ENCODE results near the gene HSF2BP.

GRCh38 chr21:43675871-43676270, 16.6 kb upstream of the HSF2BP start:
- TF ChIP-seq TARDBP (IDR thresholded peaks at IDR 0.05) (no peak), ARNT (IDR thresholded peaks at IDR 0.05) (no peak), ELF4 (IDR thresholded peaks at IDR 0.05) (no peak), FOXM1 (IDR thresholded peaks at IDR 0.05; ENCODE audit: borderline replicate concordance) (no peak), SP1 (IDR thresholded peaks at IDR 0.05) (no peak), SUZ12 (IDR thresholded peaks at IDR 0.05) (no peak), BHLHE40 (IDR thresholded peaks at IDR 0.05; ENCODE audit: borderline replicate concordance) (no peak)

All from HEK293T (cell line).